Dedifferentiated amniotic fluid mesenchymal stem cell (primary cell): ENCODE data around the gene MEG3.

ENCODE experiments used
- DNase-seq: peaks from one replicate; pipeline ENCODE4 v3.0.0-alpha.2; 2016; ENCODE audit errors: extremely low spot score

MEG3 gene

DNA sequence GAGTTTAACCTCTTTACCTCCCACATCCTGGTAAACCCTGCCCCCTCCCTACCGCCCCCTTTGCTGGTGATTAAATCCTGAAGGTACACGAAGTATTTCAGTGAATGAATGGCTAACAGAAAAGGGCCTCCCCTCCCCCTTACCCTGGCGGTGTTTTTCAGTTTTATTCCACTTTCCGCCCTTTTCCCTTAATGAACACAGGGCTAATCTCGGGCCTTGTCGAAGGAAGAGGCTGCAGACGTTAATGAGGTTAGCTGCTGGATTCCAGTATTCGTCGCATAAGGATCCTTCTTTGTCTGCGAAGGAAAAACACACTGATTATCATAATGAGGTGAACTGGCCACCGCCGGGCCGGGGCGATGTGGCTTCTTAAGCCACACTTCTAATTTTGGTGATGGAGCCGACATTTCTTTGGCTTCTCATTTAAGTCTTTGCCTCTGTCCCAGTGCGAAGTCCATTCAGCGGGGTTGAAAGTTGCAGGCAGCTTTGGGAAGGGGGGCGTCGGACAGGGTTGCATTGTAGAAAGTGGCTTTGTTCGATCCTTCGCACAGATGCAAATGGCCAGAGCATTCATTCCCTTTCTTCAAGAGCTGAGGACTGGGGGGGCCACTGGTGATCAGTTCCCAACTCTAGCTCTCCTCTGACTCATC lies 6.5 kb downstream of the MEG3 start:
- no peak for DNase-seq

- DNase-seq = no peak
These were observed 8.3 kb downstream of the MEG3 start for GRCh38 chr14:100834082-100834793.

- no peak for DNase-seq
These were observed 9.1 kb downstream of the MEG3 start for GRCh38 chr14:100834794-100835547.

GRCh38 chr14:100835548-100836310 lies 9.8 kb downstream of the MEG3 start:
- DNase-seq = no peak

GRCh38 chr14:100836311-100836805 lies 10.4 kb downstream of the MEG3 start:
- DNase-seq = no peak

DNA sequence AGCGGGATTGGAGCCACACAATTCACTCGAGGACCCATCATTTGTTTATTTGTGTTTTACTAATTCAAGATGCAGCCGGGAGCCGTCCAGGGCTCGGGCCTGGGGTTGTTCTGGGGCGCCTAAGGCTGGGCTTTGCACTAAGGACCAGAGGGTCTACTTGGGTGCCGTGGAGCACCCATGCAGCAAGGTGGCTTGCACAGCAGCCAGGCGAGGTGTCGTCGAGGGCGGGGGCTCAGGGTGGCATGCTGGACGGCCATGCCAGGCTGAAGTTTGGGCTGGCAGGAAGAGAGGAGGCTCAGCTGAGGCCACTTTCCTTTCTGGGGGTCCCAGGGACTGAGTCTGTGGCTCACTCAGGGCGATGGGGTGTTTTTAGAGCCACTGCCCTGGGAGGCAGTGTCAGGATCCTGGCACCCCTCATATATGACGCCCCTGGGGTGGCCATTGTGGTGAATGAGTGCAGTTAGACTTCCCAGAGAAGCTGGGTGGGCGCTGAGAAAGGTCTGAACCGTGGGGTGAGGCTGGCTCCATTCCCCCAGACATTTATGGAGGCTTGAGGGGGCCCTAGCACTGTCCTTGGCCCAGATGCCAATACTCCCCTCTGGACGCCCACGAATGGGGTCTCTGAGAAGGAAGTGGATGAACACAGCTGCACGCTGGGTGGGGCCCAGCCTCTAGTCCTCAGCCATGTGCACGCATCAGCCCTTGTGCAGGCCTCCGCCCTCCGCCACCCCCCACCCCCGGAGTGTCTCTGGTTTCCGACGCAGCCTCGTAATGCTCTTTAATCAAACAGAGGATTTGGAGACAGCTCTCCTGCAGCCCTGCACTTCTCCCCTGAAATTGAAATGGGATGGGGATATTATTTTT lies 11.3 kb downstream of the MEG3 start:
- no peak for DNase-seq

DNA sequence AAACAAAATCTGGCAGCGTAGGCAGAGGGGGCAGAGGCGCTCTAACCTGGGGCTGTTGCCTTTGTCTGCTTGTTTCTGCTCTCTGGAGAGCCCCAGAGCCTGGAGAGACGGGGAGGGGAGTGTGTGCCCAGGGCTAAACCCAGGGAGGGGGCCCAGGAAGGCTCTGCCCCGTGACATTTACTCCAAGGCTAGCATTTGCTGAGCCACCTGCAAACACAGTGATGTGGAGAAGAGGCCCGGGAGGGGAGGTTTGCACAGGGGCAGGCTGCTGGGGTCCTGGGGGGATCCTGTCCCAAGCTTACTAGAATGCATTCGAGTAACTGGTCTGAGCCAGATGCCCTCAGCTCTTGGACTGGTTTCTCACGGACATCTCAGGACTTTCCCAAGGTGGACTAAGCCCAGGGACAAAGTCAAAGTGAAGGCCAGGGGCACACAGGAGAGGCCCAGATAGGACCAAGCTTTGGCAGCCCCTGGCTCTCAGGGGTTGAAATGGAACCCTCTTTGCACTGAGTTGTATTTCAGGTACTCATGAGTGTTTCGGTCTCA lies 12.0 kb downstream of the MEG3 start:
- no peak for DNase-seq

- DNase-seq = no peak
These were observed 12.8 kb downstream of the MEG3 start for GRCh38 chr14:100838493-100839314.

DNA sequence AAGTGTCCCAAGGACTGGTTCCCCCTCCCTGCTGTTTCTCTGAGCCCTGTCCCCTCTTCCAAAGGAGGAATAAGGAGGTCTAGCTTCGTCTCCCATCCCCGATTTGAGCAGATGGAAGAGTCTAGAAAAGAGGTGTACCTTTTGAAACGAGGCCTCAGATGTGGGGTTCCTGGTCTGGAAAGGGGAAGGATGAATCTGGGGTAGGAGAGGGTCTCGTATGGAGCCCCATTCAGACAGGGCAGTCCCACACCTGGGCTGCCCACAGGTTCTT lies 13.3 kb downstream of the MEG3 start:
- no peak for DNase-seq

- no peak for DNase-seq
These were observed 13.8 kb downstream of the MEG3 start for GRCh38 chr14:100839681-100840111.

GRCh38 chr14:100840286-100841065 lies 14.6 kb downstream of the MEG3 start:
- DNase-seq = no peak

GRCh38 chr14:100841066-100841760 lies 15.3 kb downstream of the MEG3 start:
- no peak for DNase-seq

GRCh38 chr14:100841761-100842403 lies 16.0 kb downstream of the MEG3 start:
- DNase-seq = no peak

DNA sequence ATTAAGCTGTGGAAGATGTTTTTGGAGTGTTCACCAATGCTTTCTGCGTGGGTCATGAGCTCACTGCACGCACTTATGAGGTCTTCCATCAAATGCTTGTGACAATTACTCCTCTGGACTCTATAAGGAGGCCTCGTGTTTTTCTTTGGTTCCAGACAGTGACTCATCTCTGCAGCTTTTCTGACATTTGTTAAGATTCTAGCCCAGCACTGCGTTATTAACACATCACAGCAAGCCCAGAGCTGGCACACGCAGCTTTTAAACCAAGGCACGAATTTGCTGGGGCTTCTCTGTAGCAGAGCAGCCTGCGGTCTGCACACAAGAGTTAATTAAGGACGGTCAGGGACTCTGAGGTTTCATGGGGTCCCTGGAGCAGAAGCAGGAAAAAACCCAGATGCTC lies 16.9 kb downstream of the MEG3 start:
- DNase-seq = peak; percentile 73

DNA sequence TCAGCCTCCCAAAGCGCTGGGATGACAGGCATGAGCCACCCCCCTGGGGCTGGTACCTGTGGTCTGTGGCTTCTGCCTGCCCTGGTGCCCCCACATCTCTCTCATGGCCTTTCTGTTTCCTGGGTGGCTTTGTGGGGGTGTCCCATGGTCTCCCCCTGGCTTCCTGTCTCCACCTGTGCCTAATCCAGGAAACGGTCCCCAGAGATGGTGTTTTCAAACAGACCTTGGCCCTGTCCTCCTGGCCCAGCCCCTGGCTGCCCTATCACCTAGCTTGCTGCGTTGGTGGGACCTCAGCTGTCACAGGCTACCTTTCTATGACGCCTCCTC lies 18.1 kb downstream of the MEG3 start:
- no peak for DNase-seq

GRCh38 chr14:100844421-100844820 lies 18.5 kb downstream of the MEG3 start:
- no peak for DNase-seq

- no peak for DNase-seq
These were observed 18.9 kb downstream of the MEG3 start for GRCh38 chr14:100844846-100845245.

GRCh38 chr14:100845341-100845740 lies 19.4 kb downstream of the MEG3 start:
- no peak for DNase-seq
